NT2/D1 (cell line): ENCODE results near the gene TSEN34.
"Not testable (repeated sequence)": the region's sequence is repeated elsewhere in the genome, so short reads cannot be mapped to it uniquely, and the experiment has no call there.

Experiments used
- YY1 ChIP-seq: IDR thresholded peaks from 2 replicates; pipeline ENCODE4 v1.6.1; 2011; ENCODE audit not compliant: insufficient read length, insufficient read depth
- ZNF274 ChIP-seq: IDR thresholded peaks from 2 replicates; pipeline ENCODE4 v1.6.1; 2011; ENCODE audit warnings: mild to moderate bottlenecking, low read depth, low read length

DNA sequence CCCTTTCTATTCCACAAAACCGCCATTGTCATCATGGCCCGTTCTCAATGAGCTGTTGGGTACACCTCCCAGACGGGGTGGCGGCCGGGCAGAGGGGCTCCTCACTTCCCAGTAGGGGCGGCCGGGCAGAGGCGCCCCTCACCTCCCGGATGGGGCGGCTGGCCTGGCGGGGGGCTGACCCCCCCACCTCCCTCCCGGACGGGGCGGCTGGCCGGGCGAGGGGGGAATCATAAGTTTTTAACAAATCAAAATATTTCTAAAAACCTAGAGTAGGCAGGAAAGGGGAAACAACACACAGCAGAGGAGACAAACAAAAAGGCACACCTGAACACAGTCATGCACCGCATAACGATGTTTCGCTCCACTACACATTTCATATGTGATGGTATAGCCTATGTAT, 23.6 kb downstream of the TSEN34 start:
- not testable (repeated sequence) for TF ChIP-seq ZNF274, YY1
